NT2/D1 (cell line): Measurements from ENCODE around the gene IL2RA.
"Not testable (repeated sequence)": the region's sequence is repeated elsewhere in the genome, so short reads cannot be mapped to it uniquely, and the experiment has no call there.

Experiments
- DNase-seq: peaks from one replicate; pipeline ENCODE4 v3.0.0-alpha.2; 2011; ENCODE audit warnings: low read depth, low spot score
- H3K27me3 ChIP-seq: 2 replicates; pipeline ENCODE4 v1.6.0; 2011; ENCODE audit warnings: mild to moderate bottlenecking; ENCODE audit not compliant: insufficient read length, insufficient read depth
- H3K36me3 ChIP-seq: 2 replicates; pipeline ENCODE4 v1.6.1; 2011; ENCODE audit warnings: mild to moderate bottlenecking, low read length, mixed read lengths; ENCODE audit not compliant: insufficient read depth, insufficient read length
- H3K4me1 ChIP-seq: 2 replicates; pipeline ENCODE4 v1.5.1; 2011; ENCODE audit not compliant: insufficient read depth, insufficient read length
- H3K4me3 ChIP-seq: 2 replicates; pipeline ENCODE4 v1.5.1; 2011; ENCODE audit warnings: low read depth; ENCODE audit not compliant: insufficient read length
- H3K9ac ChIP-seq: 2 replicates; pipeline ENCODE4 v1.6.0; 2011; ENCODE audit warnings: low read depth; ENCODE audit not compliant: insufficient read length
- H3K9me3 ChIP-seq: 2 replicates; pipeline ENCODE4 v1.5.1; 2011; ENCODE audit warnings: mild to moderate bottlenecking, low read length; ENCODE audit not compliant: insufficient read depth
- SUZ12 ChIP-seq: IDR thresholded peaks from 2 replicates; pipeline ENCODE4 v1.6.1; 2011; ENCODE audit not compliant: insufficient read length, insufficient read depth; ENCODE audit errors: extremely low read depth
- YY1 ChIP-seq: IDR thresholded peaks from 2 replicates; pipeline ENCODE4 v1.6.1; 2011; ENCODE audit not compliant: insufficient read length, insufficient read depth
- ZNF274 ChIP-seq: IDR thresholded peaks from 2 replicates; pipeline ENCODE4 v1.6.1; 2011; ENCODE audit warnings: mild to moderate bottlenecking, low read depth, low read length

The IL2RA gene

GRCh38 chr10:6044060-6044459 is 18.1 kb downstream of the IL2RA start:
- H3K4me3 ChIP-seq, result no peak overlapping the region
- no peak for DNase-seq
- H3K4me1 ChIP-seq, result no peaks in the 10 kb centered on the region
- H3K27me3 ChIP-seq, result no peaks in the 10 kb centered on the region
- H3K9me3 ChIP-seq, result no peaks in the 10 kb centered on the region
- TF ChIP-seq ZNF274 (no peak), SUZ12 (no peak), YY1 (no peak)
- H3K36me3 ChIP-seq, result no peaks in the 10 kb centered on the region
- no peak overlapping the region for H3K9ac ChIP-seq

DNA sequence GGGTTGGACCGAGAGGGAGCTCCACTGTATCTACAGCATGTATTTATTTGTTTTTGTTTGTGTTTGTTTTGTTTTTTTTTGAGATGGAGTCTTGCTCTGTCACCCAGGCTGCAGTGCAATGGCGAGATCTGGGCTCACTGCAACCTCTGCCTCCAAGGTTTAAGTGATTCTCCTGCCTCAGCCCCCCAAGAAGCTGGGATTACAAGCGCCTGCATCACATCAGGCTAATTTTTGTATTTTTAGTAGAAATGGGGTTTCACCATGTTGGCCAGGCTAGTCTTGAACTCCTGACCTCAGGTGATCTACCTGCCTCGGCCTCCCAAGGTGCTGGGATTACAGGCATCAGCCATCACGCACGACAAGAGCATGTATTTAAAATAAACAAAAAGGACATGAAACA is 18.8 kb downstream of the IL2RA start:
- not testable (repeated sequence) for H3K9me3 ChIP-seq, H3K4me1 ChIP-seq, H3K36me3 ChIP-seq, H3K9ac ChIP-seq, DNase-seq, H3K4me3 ChIP-seq, H3K27me3 ChIP-seq

- H3K4me1 ChIP-seq, result no peaks in the 10 kb centered on the region
- no peak overlapping the region for H3K9ac ChIP-seq
- no peak for DNase-seq
- TF ChIP-seq ZNF274, result no peak
- TF ChIP-seq SUZ12, result no peak
- no peak for TF ChIP-seq YY1
- no peaks in the 10 kb centered on the region for H3K36me3 ChIP-seq
- H3K4me3 ChIP-seq, result no peak overlapping the region
- no peaks in the 10 kb centered on the region for H3K9me3 ChIP-seq
- no peaks in the 10 kb centered on the region for H3K27me3 ChIP-seq
Measured at GRCh38 chr10:6040205-6040604, 22.0 kb downstream of the IL2RA start.

DNA sequence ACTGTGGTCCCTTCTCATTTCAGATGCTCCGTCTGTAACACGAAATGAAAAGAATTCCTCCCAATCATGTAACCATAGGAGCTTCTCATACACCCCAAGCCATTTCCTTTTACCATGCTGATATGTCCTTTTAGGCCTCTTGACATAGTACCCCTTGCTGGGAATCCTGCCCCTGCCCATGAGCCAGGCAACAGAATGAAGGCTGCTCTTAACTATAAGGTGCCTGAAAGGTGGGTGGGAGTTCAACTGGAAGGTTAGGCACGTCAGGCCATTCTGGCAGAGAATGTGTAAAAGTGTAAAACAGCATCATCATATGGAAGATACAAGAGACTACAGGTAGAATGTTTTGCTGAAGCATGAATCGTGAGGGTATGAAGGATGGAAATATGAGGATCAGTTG is 22.5 kb downstream of the IL2RA start:
- H3K36me3 ChIP-seq, result no peaks in the 10 kb centered on the region
- DNase-seq, result no peak
- TF ChIP-seq SUZ12 (no peak), ZNF274 (no peak), YY1 (no peak)
- no peaks in the 10 kb centered on the region for H3K27me3 ChIP-seq
- H3K9me3 ChIP-seq, result no peaks in the 10 kb centered on the region
- H3K4me1 ChIP-seq, result no peaks in the 10 kb centered on the region
- H3K4me3 ChIP-seq, result no peak overlapping the region
- H3K9ac ChIP-seq, result no peak overlapping the region

GRCh38 chr10:6038071-6038631 is 24.0 kb downstream of the IL2RA start:
- Histone ChIP-seq H3K4me1 (no peaks in the 10 kb centered on the region), H3K36me3 (no peaks in the 10 kb centered on the region), H3K27me3 (no peaks in the 10 kb centered on the region), H3K4me3 (no peak overlapping the region), H3K9me3 (no peaks in the 10 kb centered on the region), H3K9ac (no peak overlapping the region)
- no peak for DNase-seq
- TF ChIP-seq SUZ12 (no peak), YY1 (no peak), ZNF274 (no peak)

- H3K4me1 ChIP-seq, result no peaks in the 10 kb centered on the region
- no peak for DNase-seq
- no peaks in the 10 kb centered on the region for H3K9me3 ChIP-seq
- H3K4me3 ChIP-seq, result no peak overlapping the region
- H3K27me3 ChIP-seq, result no peaks in the 10 kb centered on the region
- no peaks in the 10 kb centered on the region for H3K36me3 ChIP-seq
- TF ChIP-seq SUZ12 (no peak), ZNF274 (no peak), YY1 (no peak)
- no peak overlapping the region for H3K9ac ChIP-seq
Measured at GRCh38 chr10:6037422-6037821, 24.7 kb downstream of the IL2RA start.

- Histone ChIP-seq H3K36me3 (no peaks in the 10 kb centered on the region), H3K4me3 (no peak overlapping the region), H3K4me1 (no peaks in the 10 kb centered on the region), H3K9ac (no peak overlapping the region), H3K9me3 (no peaks in the 10 kb centered on the region), H3K27me3 (no peaks in the 10 kb centered on the region)
- DNase-seq, result no peak
- TF ChIP-seq SUZ12 (no peak), YY1 (no peak), ZNF274 (no peak)
Measured at GRCh38 chr10:6036861-6037321, 25.3 kb downstream of the IL2RA start.
